CD4-positive, alpha-beta memory T cell (primary cell): ENCODE results near the gene GATA3. TPM values are rescaled to one million over a fixed set of nuclear protein-coding genes. Genes with fewer than 3 reads are reported as not detected.

Experiments
- CTCF ChIA-PET: fragments of 350-600 bp; sonication (Branson Sonifier 250); formaldehyde crosslinking; loops from one replicate; lab custom pipeline; 2021; ENCODE audit warnings: inconsistent platforms; ENCODE audit not compliant: partially characterized antibody; lab: Charles Lee
- POLR2A ChIA-PET: fragments of 350-600 bp; sonication (Branson Sonifier 250); formaldehyde crosslinking; loops from one replicate; lab custom pipeline; 2021; ENCODE audit not compliant: partially characterized antibody; lab: Charles Lee
- DNase-seq, 5 donors: peaks; one replicate each; pipeline versions ENCODE4 v3.0.0 to v3.0.0-alpha.2; 2020 to 2022; ENCODE audit warnings: mixed read lengths in 1 of 5
- H3K27ac ChIP-seq: one replicate; pipeline ENCODE4 v1.7.0; 2013; ENCODE audit warnings: low read depth, low read length
- H3K27me3 ChIP-seq: 2 replicates; pipeline ENCODE4 v1.7.0; 2013; ENCODE audit warnings: mild to moderate bottlenecking, low read length, moderate library complexity; ENCODE audit not compliant: insufficient read depth
- H3K36me3 ChIP-seq: 2 replicates; pipeline ENCODE4 v1.7.0; 2013; ENCODE audit warnings: mild to moderate bottlenecking, low read length, moderate library complexity; ENCODE audit not compliant: insufficient read depth
- H3K4me1 ChIP-seq: 2 replicates; pipeline ENCODE4 v1.7.0; 2013; ENCODE audit warnings: mild to moderate bottlenecking, low read length, moderate library complexity; ENCODE audit not compliant: insufficient read depth
- H3K4me3 ChIP-seq, 2 donors: one replicate each; pipeline ENCODE4 v1.7.0; 2013; ENCODE audit warnings: low read length in 2 of 2, mild to moderate bottlenecking in 1 of 2
- H3K9me3 ChIP-seq, 2 donors: one replicate each; pipeline ENCODE4 v1.7.0; 2013; ENCODE audit warnings: low read length in 2 of 2, control low read depth in 1 of 2; ENCODE audit not compliant: control insufficient read depth in 1 of 2
- H3K27ac Mint-ChIP-seq, 7 donors: one replicate each; pipeline ENCODE4 v1.8.0; 2020 to 2021; ENCODE audit warnings: mixed read lengths in 7 of 7, mild to moderate bottlenecking in 6 of 7, inconsistent platforms in 3 of 7, moderate library complexity in 3 of 7
- H3K27me3 Mint-ChIP-seq, 2 donors: one replicate each; pipeline ENCODE4 v1.8.0; 2020 to 2021; ENCODE audit warnings: mixed read lengths in 2 of 2
- H3K36me3 Mint-ChIP-seq, 2 donors: one replicate each; pipeline ENCODE4 v1.8.0; 2020 to 2021; ENCODE audit warnings: mixed read lengths in 2 of 2, inconsistent platforms in 1 of 2, mild to moderate bottlenecking in 1 of 2
- H3K4me1 Mint-ChIP-seq, 4 donors: one replicate each; pipeline ENCODE4 v1.8.0; 2020 to 2021; ENCODE audit warnings: mixed read lengths in 4 of 4, mild to moderate bottlenecking in 1 of 4
- H3K4me3 Mint-ChIP-seq, 8 donors: one replicate each; pipeline ENCODE4 v1.8.0; 2020 to 2021; ENCODE audit warnings: mixed read lengths in 8 of 8, mild to moderate bottlenecking in 7 of 8, moderate library complexity in 6 of 8, inconsistent platforms in 3 of 8
- H3K9me3 Mint-ChIP-seq, 8 donors: one replicate each; pipeline ENCODE4 v1.8.0; 2020 to 2021; ENCODE audit warnings: mixed read lengths in 8 of 8, mild to moderate bottlenecking in 5 of 8, inconsistent platforms in 3 of 8, moderate library complexity in 1 of 8
- intact Hi-C: fragments of 100-400 bp; cut with micrococcal nuclease; formaldehyde crosslinking; loops from one replicate; pipeline ENCODE4 v1.15.1; 2023
- polyA plus RNA-seq, 2 donors: library from polyadenylated mRNA; unstranded; fragments of 300-500 nt; fragmentation: Illumina TruSeq; gene quantifications; one replicate each; pipeline ENCODE4 v1.2.3, GENCODE V29; 2021
- total RNA-seq, 2 experiments: library from RNA; stranded (reverse); gene quantifications; one replicate each; pipeline ENCODE4 v1.2.3, GENCODE V29; 2021

The GATA3 gene
- total and polyA plus RNA-seq, 4 experiments from 2014 or later: 61.9 to 79.7 (median 64.3) TPM

DNA sequence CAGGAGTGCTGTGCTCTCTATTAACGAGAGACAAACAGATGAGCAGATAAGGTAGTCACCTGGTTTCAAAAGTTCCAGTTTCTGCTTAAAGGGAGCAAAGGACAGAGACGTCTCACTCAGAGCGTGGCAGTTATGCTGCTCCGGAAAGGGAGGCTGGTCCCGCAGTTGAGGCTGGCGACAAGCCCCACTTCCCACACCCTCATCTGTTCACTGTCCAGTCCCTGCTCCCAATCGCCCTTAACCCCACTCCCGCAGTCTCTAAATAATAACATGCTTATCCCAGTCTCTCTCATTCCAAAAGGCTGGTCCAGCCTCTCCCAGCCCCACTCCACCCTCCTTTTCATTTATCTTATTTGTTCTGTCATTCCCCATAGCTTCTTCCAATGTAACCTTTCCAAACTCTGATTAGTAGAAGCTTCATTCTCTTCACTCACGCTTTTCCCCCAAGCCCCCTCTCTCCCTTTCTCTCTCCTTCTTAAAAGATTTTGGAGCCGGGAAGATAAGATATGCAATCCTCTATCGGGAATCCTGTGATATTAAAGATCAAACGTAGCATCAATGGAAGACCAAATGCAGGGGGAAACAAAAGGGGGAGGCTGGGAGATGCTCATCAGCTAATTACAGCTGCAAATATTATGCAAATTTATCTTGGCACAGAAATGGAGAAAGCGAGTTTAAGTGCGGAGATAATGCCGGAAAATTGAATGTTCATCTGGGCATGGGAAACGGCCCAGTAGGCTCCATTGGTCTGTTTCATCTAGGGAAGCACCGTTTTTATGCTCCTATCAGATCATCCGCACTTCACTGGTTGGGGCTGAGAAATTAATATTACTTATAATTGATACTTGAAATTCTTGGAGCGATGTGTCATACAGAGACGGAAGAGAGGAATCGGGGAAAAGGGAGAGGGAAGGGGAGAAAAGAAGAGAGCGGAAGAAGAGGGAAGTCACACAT is 16.3 kb upstream of the GATA3 start:
- Mint-ChIP-seq H3K27ac (peak overlapping the region in 5 of 7 donors; percentile 85 to 93 (median 88)), H3K4me3 (peak overlapping the region in 7 of 8 donors; percentile 2 to 59 (median 35)), H3K9me3 (peaks cover 0 to 52% (median 13%) of the 10 kb centered on the region in 8 donors), H3K27me3 (peaks cover 62 to 67% of the 10 kb centered on the region in 2 donors), H3K4me1 (peaks cover 24 to 62% (median 34%) of the 10 kb centered on the region in 4 donors), H3K36me3 (peaks cover 0 to 4% of the 10 kb centered on the region in 2 donors)
- intact Hi-C loops: loop anchor here (2.0 kb wide), 1 partner anchor 15 kb away; no protein-coding TSS in a partner anchor
- H3K4me1 ChIP-seq: peaks cover 55% of the 10 kb centered on the region
- H3K36me3 ChIP-seq: no peaks in the 10 kb centered on the region
- DNase-seq: peak in 4 of 5 donors; percentile 13 to 32 (median 16)
- H3K9me3 ChIP-seq: no peaks in the 10 kb centered on the region
- ChIA-PET CTCF (no interaction called here), POLR2A (interaction anchor here (1.1 to 2.2 kb wide), 6 partner anchors 11 to 145 kb away, joined by 3 to 8 read pairs (median 5); no protein-coding TSS in a partner anchor)
- peaks cover 90% of the 10 kb centered on the region for H3K27me3 ChIP-seq
- no peak overlapping the region for H3K4me3 ChIP-seq
- H3K27ac ChIP-seq: no peak overlapping the region

DNA sequence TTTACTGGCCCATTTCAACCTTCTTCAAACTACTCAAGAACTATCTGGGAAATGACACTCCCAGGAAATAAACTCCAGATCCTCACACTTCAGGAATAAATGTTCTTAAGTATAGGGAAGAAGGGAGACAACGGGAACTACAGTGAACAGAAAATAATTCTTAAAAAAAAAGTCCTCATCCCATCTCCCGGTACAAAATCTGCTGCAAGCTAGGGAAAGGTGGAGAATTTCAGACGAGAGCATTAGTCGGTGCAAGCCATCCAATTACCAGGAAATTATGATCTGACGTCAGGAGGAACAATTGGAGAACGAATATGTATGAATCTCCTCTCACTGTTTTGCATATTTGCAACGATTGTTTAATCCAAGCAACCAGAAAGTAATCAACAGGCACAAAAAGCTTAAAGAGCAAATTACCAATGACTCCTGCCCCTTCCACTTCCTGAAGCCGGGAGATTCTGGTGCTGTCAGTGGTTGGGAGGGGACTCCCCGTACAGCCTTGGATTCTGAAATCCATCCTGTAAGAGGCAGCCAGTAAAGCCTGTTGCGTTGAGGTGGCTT is 15.1 kb upstream of the GATA3 start:
- Histone ChIP-seq H3K9me3 (no peaks in the 10 kb centered on the region), H3K4me3 (no peak overlapping the region), H3K4me1 (peaks cover 59% of the 10 kb centered on the region), H3K27me3 (peaks cover 90% of the 10 kb centered on the region), H3K27ac (no peak overlapping the region), H3K36me3 (no peaks in the 10 kb centered on the region)
- H3K4me1 Mint-ChIP-seq: peaks cover 30 to 65% (median 43%) of the 10 kb centered on the region in 4 donors
- ChIA-PET CTCF (no interaction called here), POLR2A (interaction anchor here (0.9 to 2.2 kb wide), 5 partner anchors 10 to 144 kb away, joined by 3 to 6 read pairs (median 5); no protein-coding TSS in a partner anchor)
- H3K9me3 Mint-ChIP-seq: peaks cover 0 to 50% (median 14%) of the 10 kb centered on the region in 8 donors
- H3K36me3 Mint-ChIP-seq: peaks cover 0 to 4% of the 10 kb centered on the region in 2 donors
- intact Hi-C loops: loop anchor here (2.0 kb wide), 1 partner anchor 13 kb away; no protein-coding TSS in a partner anchor
- peaks cover 67 to 73% of the 10 kb centered on the region in 2 donors for H3K27me3 Mint-ChIP-seq
- peak overlapping the region in 4 of 8 donors; percentile 3 to 44 (median 23) for H3K4me3 Mint-ChIP-seq
- DNase-seq: peak in 4 of 5 donors; percentile 11 to 33 (median 19)
- H3K27ac Mint-ChIP-seq: peak overlapping the region in 6 of 7 donors; percentile 9 to 93 (median 50)

DNA sequence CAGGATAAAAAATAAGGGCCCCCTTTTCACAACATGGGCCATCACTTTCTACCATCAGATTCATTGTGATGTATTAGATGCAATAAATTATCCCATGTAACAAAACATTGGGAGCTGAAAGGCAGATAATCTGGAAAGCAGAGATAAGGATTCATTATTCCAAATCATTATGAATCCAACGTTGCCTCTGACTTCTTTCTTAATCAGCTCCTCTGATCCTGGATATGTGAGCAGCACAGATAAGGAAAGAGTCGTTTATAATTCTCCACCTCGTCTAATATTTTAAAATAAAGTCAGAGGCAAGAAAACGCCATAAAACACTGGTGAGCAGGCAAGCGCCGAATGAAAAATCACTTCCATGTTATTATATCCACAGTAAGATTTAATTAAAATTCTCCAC is 13.8 kb upstream of the GATA3 start:
- Mint-ChIP-seq H3K27ac (peak overlapping the region in 3 of 7 donors; percentile 73 to 93 (median 85)), H3K4me3 (no peak overlapping the region), H3K27me3 (peaks cover 72 to 79% of the 10 kb centered on the region in 2 donors), H3K4me1 (peaks cover 32 to 70% (median 48%) of the 10 kb centered on the region in 4 donors), H3K9me3 (peaks cover 0 to 44% (median 15%) of the 10 kb centered on the region in 8 donors), H3K36me3 (peaks cover 0 to 3% of the 10 kb centered on the region in 2 donors)
- no peak overlapping the region for H3K4me3 ChIP-seq
- no peak for DNase-seq
- no peak overlapping the region for H3K27ac ChIP-seq
- H3K4me1 ChIP-seq: peaks cover 59% of the 10 kb centered on the region
- ChIA-PET CTCF (interaction anchor here (0.6 kb wide), 1 partner anchor 1595 kb away, joined by 3 read pairs; no protein-coding TSS in a partner anchor), POLR2A (interaction anchor here (0.9 to 1.7 kb wide), 2 partner anchors 10 to 20 kb away, joined by 3 to 4 read pairs; no protein-coding TSS in a partner anchor)
- no peaks in the 10 kb centered on the region for H3K36me3 ChIP-seq
- peaks cover 93% of the 10 kb centered on the region for H3K27me3 ChIP-seq
- intact Hi-C loops: no loop called here
- no peaks in the 10 kb centered on the region for H3K9me3 ChIP-seq

DNA sequence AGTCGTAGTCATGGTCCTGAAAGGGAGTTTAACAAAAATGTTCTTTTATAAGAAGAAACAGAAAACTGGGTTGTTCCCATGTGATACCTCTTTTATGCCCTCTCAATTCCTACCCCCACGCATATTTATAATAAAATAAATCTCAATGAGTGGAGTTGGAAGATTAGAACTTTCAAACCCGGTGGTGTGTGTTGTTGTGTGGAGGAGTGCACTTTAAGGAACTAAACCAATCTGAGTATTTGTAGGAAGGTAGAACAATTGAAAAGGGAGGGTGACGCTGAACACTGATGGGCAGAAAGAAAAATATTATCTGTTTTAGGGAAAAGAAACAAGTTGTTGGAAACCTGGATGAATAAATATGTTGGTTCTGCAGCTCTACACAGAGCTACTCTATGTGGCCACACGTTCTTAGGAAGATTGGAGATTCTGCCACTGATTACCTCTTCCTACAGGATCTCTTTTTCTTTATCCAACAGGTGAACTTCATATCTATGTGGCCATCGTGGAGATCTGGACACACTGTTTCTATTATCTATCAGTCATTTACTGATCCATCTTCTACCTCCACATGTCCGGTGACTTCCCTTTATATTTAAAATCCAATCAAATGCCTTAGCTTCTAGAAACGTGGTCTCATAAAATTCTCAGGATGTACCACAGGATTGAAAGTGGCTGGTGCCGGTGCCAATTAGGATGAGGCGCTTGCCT is 13.1 kb upstream of the GATA3 start:
- DNase-seq: peak in 1 of 5 donors; percentile 8
- Histone ChIP-seq H3K27ac (no peak overlapping the region), H3K9me3 (no peaks in the 10 kb centered on the region), H3K27me3 (peaks cover 95% of the 10 kb centered on the region), H3K4me3 (no peak overlapping the region), H3K36me3 (no peaks in the 10 kb centered on the region), H3K4me1 (peaks cover 63% of the 10 kb centered on the region)
- Mint-ChIP-seq H3K36me3 (peaks cover 0 to 3% of the 10 kb centered on the region in 2 donors), H3K9me3 (peaks cover 0 to 44% (median 15%) of the 10 kb centered on the region in 8 donors), H3K4me1 (peaks cover 37 to 76% (median 55%) of the 10 kb centered on the region in 4 donors), H3K27me3 (peaks cover 78 to 85% of the 10 kb centered on the region in 2 donors), H3K4me3 (peak overlapping the region in 3 of 8 donors; percentile 7 to 75 (median 54)), H3K27ac (peak overlapping the region in 5 of 7 donors; percentile 7 to 84 (median 79))
- intact Hi-C loops: no loop called here
- POLR2A ChIA-PET: interaction anchor here (0.8 to 1.7 kb wide), 3 partner anchors 10 to 19 kb away, joined by 4 read pairs; no protein-coding TSS in a partner anchor
- CTCF ChIA-PET: interaction anchor here (1.0 kb wide), 1 partner anchor 399 kb away, joined by 3 read pairs; no protein-coding TSS in a partner anchor

DNA sequence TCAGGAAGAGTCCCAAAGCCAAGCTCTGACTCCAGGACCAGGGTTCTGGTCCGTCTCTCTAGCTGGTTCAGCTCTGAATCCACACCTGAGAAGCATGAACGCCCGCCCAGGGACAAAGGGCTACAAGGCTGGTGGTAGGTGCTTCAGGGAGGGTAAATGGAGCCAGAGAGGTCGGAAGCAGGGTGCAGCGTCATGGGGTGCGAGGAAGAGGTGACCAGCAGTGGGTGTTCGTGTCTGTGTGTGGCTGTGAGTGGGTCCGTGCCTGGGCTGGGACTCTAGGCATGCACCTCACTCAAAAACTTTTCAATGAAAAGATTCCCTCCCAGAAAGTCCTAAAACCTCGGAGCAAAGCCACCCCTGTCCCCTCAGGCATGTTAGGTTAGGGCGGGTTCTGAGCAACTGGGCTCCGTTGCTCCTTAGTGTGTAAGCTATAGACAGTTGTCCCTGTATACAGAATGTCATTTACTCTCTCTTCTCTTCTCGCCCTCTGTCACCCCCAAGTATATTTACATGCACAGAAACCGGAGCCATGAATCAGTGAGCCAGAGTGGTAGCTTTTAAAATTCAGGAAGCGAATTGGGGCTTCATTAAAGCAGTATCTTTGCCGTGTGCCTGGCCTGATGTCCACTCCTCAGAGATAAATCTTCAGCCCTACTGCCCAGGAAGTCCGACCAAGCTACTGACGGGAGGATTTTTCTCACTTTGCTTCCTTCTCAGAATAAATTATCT is 12.3 kb upstream of the GATA3 start:
- Mint-ChIP-seq H3K4me1 (peaks cover 38 to 80% (median 58%) of the 10 kb centered on the region in 4 donors), H3K27me3 (peaks cover 83 to 89% of the 10 kb centered on the region in 2 donors), H3K36me3 (peaks cover 0 to 1% of the 10 kb centered on the region in 2 donors), H3K9me3 (peaks cover 0 to 40% (median 15%) of the 10 kb centered on the region in 8 donors), H3K27ac (peak overlapping the region in 5 of 7 donors; percentile 37 to 87 (median 79)), H3K4me3 (peak overlapping the region in 4 of 8 donors; percentile 9 to 75 (median 43))
- no peaks in the 10 kb centered on the region for H3K36me3 ChIP-seq
- peaks cover 95% of the 10 kb centered on the region for H3K27me3 ChIP-seq
- H3K4me3 ChIP-seq: no peak overlapping the region
- peaks cover 62% of the 10 kb centered on the region for H3K4me1 ChIP-seq
- H3K9me3 ChIP-seq: no peaks in the 10 kb centered on the region
- POLR2A ChIA-PET: interaction anchor here (0.8 to 1.7 kb wide), 6 partner anchors 9 to 290 kb away, joined by 3 to 5 read pairs (median 4); partner anchors contain the start of gene GATA3
- DNase-seq: peak in 1 of 5 donors; percentile 10
- intact Hi-C loops: no loop called here
- CTCF ChIA-PET: interaction anchor here (0.7 to 1.0 kb wide), 3 partner anchors 399 to 1167 kb away, joined by 3 to 4 read pairs (median 3); no protein-coding TSS in a partner anchor
- H3K27ac ChIP-seq: no peak overlapping the region
